Activated CD8-positive, alpha-beta T cell treated with anti-CD3 and anti-CD28 coated beads for 36 hours (primary cell): ENCODE data around the gene DNM2. TPM values are rescaled to one million over a fixed set of nuclear protein-coding genes. Genes with fewer than 3 reads are reported as not detected.

ENCODE experiments used
- ATAC-seq: fragments of 200-7000 bp; cut with Tn5 transposase; one replicate; pipeline ENCODE4 v1.10.0; 2021; ENCODE audit warnings: mild to moderate bottlenecking, moderate library complexity
- CTCF ChIA-PET: fragments of 350-600 bp; sonication (Branson Sonifier 250); formaldehyde crosslinking; loops from one replicate; lab custom pipeline; 2021; ENCODE audit warnings: antibody characterized with exemption; lab: Charles Lee
- POLR2A ChIA-PET: fragments of 350-600 bp; sonication (Branson Sonifier 250); formaldehyde crosslinking; loops from one replicate; lab custom pipeline; 2021; ENCODE audit warnings: antibody characterized with exemption; lab: Charles Lee
- DNase-seq: peaks from one replicate; pipeline ENCODE4 v3.0.0-alpha.2; 2020
- H3K27ac Mint-ChIP-seq: one replicate; pipeline ENCODE4 v1.8.0; 2021; ENCODE audit warnings: mild to moderate bottlenecking, mixed read lengths
- H3K27me3 Mint-ChIP-seq: one replicate; pipeline ENCODE4 v1.8.0; 2021; ENCODE audit warnings: mixed read lengths
- H3K36me3 Mint-ChIP-seq: one replicate; pipeline ENCODE4 v1.8.0; 2021; ENCODE audit warnings: low read depth, mixed read lengths
- H3K4me1 Mint-ChIP-seq: one replicate; pipeline ENCODE4 v1.8.0; 2021; ENCODE audit warnings: low read depth, mixed read lengths
- H3K4me3 Mint-ChIP-seq: one replicate; pipeline ENCODE4 v1.8.0; 2021; ENCODE audit warnings: mild to moderate bottlenecking, moderate library complexity, mixed read lengths
- H3K9me3 Mint-ChIP-seq: one replicate; pipeline ENCODE4 v1.8.0; 2021; ENCODE audit warnings: mixed read lengths
- intact Hi-C: fragments of 100-400 bp; cut with micrococcal nuclease; formaldehyde crosslinking; loops from one replicate; pipeline ENCODE4 v1.10.0; 2022
- total RNA-seq, 2 experiments: library from RNA; stranded (reverse); gene quantifications; one replicate each; pipeline ENCODE4 v1.2.3, GENCODE V29; 2021
- TF ChIP-seq, protein P1 (sequence below): fragments of 200-600 bp; IDR thresholded peaks from one replicate; pipeline ENCODE4 v1.8.0; 2022; ENCODE audit warnings: antibody characterized with exemption, mild to moderate bottlenecking

The DNM2 gene
- total RNA-seq, 2 experiments from 2014 or later, result 151 to 153 TPM

DNA sequence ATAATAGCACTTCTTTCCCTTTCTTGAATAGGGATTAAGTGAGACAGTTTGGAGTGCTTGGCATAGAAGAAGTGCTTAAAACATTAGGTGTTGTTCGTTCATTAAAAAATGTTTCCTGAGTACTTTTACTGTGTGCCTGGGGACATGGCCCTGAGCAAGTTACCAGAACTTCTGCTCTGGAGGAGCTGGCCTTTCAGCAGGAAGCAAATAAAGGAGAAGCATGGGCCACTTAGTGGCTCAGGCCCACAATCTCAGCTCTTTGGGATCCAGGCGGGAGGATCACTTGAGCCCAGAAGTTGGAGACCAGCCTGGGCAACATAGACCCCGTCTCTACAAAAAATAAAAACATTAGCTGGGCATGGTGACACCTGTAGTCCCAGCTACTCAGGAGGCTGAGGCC lies 5.7 kb downstream of the DNM2 start:
- DNase-seq (no peak), ATAC-seq (no peak)
- H3K27me3 Mint-ChIP-seq, result no peaks in the 10 kb centered on the region
- TF ChIP-seq, protein P1, sequence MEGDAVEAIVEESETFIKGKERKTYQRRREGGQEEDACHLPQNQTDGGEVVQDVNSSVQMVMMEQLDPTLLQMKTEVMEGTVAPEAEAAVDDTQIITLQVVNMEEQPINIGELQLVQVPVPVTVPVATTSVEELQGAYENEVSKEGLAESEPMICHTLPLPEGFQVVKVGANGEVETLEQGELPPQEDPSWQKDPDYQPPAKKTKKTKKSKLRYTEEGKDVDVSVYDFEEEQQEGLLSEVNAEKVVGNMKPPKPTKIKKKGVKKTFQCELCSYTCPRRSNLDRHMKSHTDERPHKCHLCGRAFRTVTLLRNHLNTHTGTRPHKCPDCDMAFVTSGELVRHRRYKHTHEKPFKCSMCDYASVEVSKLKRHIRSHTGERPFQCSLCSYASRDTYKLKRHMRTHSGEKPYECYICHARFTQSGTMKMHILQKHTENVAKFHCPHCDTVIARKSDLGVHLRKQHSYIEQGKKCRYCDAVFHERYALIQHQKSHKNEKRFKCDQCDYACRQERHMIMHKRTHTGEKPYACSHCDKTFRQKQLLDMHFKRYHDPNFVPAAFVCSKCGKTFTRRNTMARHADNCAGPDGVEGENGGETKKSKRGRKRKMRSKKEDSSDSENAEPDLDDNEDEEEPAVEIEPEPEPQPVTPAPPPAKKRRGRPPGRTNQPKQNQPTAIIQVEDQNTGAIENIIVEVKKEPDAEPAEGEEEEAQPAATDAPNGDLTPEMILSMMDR, result no peak
- POLR2A ChIA-PET, result no interaction called here
- intact Hi-C loops, result no loop called here
- no peak overlapping the region for H3K27ac Mint-ChIP-seq
- peaks cover 4% of the 10 kb centered on the region for H3K9me3 Mint-ChIP-seq
- CTCF ChIA-PET, result interaction anchor here (1.8 kb wide), 1 partner anchor 140 kb away, joined by 9 read pairs; no protein-coding TSS in a partner anchor
- H3K36me3 Mint-ChIP-seq, result peaks cover 29% of the 10 kb centered on the region
- H3K4me3 Mint-ChIP-seq, result no peak overlapping the region
- H3K4me1 Mint-ChIP-seq, result peaks cover 48% of the 10 kb centered on the region

DNA sequence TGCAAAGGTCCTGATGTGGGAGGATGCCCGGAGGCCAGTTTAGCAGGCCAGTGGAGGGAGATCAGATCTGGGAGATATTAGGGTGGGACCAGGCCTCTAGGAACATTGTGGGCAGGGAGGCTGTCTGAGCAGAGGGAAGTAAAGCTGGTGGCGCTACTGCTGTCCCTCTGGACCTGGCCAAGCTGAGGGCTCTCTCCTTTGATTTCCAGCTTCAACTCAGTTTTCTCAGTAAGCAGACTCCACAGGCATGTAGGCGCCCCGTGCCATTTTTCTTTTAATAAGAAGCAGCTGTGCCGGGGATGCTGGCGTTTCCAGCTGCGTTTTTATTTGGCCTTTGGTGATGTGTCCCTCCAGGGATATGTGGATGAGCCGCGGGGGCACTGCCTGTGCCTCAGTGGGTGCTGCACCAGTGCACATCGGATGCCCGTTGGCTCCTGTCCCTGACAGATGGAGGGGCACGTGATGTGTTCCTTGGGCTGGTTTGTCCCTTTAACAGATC lies 6.7 kb downstream of the DNM2 start:
- ATAC-seq (no peak), DNase-seq (no peak)
- TF ChIP-seq, protein P1, result no peak
- Mint-ChIP-seq H3K4me1 (peaks cover 50% of the 10 kb centered on the region), H3K27me3 (no peaks in the 10 kb centered on the region), H3K27ac (peak overlapping the region; percentile 49), H3K9me3 (peaks cover 4% of the 10 kb centered on the region), H3K36me3 (peaks cover 27% of the 10 kb centered on the region), H3K4me3 (no peak overlapping the region)
- POLR2A ChIA-PET, result no interaction called here
- CTCF ChIA-PET, result no interaction called here
- intact Hi-C loops, result no loop called here

DNA sequence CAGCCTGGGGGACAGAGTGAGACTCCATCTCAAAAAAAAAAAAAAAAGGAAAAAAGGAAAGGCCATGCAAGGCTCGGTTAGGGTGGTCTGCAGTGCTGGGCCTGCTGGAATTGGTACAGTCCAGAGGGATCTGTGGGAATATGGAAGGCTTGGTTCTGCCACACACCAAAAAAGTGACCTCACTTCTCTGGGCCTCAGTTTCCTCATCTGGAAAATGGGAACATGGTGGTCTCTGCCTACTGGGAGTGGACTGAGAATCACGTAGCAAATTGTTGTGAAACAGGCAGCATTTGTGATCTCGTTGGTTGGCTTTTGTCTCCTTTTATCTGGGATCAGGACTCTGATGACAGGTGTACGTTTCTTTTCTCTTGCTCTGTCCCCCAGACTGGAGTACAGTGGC lies 7.5 kb downstream of the DNM2 start:
- Mint-ChIP-seq H3K27me3 (no peaks in the 10 kb centered on the region), H3K4me3 (no peak overlapping the region), H3K27ac (no peak overlapping the region), H3K9me3 (peaks cover 4% of the 10 kb centered on the region), H3K36me3 (peaks cover 27% of the 10 kb centered on the region), H3K4me1 (peaks cover 50% of the 10 kb centered on the region)
- TF ChIP-seq, protein P1, result no peak
- ChIA-PET POLR2A (no interaction called here), CTCF (no interaction called here)
- DNase-seq (no peak), ATAC-seq (no peak)
- intact Hi-C loops, result no loop called here

DNA sequence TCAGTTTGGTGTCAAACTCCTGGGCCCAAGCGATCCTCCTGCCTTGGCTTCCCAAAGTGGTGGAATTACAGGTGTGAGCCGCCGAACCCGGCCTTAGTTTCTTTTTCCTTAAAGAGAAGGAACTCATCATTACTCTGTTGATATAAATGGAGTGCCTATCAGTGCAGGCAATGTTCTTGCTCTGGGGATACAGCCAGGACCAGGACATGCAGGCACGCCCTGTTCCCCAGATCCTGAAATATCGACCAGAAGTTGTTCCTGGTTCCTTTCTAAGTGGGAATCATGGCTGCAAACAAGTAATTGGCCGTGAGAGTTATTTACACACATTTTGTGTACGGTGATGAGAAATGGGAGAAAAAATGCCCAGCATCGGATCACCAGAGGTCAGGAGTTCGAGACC lies 8.4 kb downstream of the DNM2 start:
- intact Hi-C loops, result no loop called here
- TF ChIP-seq, protein P1, result no peak

DNA sequence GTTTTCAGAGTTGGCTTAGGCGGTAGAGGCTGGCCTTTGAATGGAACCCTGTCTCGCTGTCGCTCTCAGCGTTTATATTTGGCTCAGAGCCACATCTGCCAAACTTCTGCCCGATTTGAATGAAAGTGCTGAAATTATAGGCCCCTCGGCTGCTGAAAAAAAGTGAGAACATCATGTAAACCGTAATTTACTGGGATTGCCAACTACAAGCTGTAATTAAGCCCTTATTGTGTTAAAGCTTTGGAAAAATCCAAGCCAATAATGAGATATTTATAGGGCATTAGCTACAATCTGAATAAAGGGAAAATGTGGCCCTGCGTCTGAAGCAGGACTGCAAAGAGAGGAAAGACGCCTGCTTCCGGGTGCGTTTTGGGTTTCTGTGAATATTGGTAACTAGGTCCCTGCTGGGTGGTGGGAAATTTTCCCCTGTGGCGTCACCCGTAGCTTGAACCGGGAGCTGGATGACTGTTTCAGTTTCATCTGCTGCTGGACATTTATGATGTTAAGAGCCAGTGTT lies 9.9 kb downstream of the DNM2 start:
- ATAC-seq (no peak), DNase-seq (no peak)
- CTCF ChIA-PET, result interaction anchor here (0.8 to 2.3 kb wide), 4 partner anchors 28 to 136 kb away, joined by 3 to 11 read pairs (median 4); no protein-coding TSS in a partner anchor
- H3K4me1 Mint-ChIP-seq, result peaks cover 51% of the 10 kb centered on the region
- H3K4me3 Mint-ChIP-seq, result no peak overlapping the region
- intact Hi-C loops, result no loop called here
- H3K36me3 Mint-ChIP-seq, result peaks cover 28% of the 10 kb centered on the region
- POLR2A ChIA-PET, result interaction anchor here (1.3 kb wide), 2 partner anchors 32 to 70 kb away, joined by 5 read pairs; no protein-coding TSS in a partner anchor
- peaks cover 4% of the 10 kb centered on the region for H3K9me3 Mint-ChIP-seq
- TF ChIP-seq, protein P1, result no peak
- H3K27ac Mint-ChIP-seq, result peak overlapping the region; percentile 56
- H3K27me3 Mint-ChIP-seq, result no peaks in the 10 kb centered on the region

More for the DNA sequence above, 8.4 kb downstream of the DNM2 start:
- Mint-ChIP-seq H3K27me3 (no peaks in the 10 kb centered on the region), H3K4me3 (no peak overlapping the region), H3K36me3 (peaks cover 26% of the 10 kb centered on the region), H3K27ac (no peak overlapping the region), H3K9me3 (peaks cover 4% of the 10 kb centered on the region), H3K4me1 (peaks cover 53% of the 10 kb centered on the region)
- ChIA-PET POLR2A (no interaction called here), CTCF (interaction anchor here (2.3 kb wide), 1 partner anchor 138 kb away, joined by 11 read pairs; no protein-coding TSS in a partner anchor)
- DNase-seq (no peak), ATAC-seq (no peak)
